22Rv1 (cell line): Measurements from ENCODE around the gene IL1R1.

Source experiments
- ZFX ChIP-seq: fragments of 450-650 bp; IDR thresholded peaks from 2 replicates; pipeline ENCODE4 v1.6.1; 2017; ENCODE audit warnings: antibody characterized with exemption, borderline replicate concordance
- TF ChIP-seq, protein P1 (sequence below): fragments of 450-650 bp; IDR thresholded peaks from 2 replicates; pipeline ENCODE4 v1.5.1; 2017; ENCODE audit warnings: mild to moderate bottlenecking

- TF ChIP-seq, protein P1, sequence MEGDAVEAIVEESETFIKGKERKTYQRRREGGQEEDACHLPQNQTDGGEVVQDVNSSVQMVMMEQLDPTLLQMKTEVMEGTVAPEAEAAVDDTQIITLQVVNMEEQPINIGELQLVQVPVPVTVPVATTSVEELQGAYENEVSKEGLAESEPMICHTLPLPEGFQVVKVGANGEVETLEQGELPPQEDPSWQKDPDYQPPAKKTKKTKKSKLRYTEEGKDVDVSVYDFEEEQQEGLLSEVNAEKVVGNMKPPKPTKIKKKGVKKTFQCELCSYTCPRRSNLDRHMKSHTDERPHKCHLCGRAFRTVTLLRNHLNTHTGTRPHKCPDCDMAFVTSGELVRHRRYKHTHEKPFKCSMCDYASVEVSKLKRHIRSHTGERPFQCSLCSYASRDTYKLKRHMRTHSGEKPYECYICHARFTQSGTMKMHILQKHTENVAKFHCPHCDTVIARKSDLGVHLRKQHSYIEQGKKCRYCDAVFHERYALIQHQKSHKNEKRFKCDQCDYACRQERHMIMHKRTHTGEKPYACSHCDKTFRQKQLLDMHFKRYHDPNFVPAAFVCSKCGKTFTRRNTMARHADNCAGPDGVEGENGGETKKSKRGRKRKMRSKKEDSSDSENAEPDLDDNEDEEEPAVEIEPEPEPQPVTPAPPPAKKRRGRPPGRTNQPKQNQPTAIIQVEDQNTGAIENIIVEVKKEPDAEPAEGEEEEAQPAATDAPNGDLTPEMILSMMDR = no peak
- no peak for TF ChIP-seq ZFX
Observed at GRCh38 chr2:102145934-102146333, 3.4 kb downstream of the IL1R1 start.
